ENCODE data around the gene ST6GALNAC1.

DNA sequence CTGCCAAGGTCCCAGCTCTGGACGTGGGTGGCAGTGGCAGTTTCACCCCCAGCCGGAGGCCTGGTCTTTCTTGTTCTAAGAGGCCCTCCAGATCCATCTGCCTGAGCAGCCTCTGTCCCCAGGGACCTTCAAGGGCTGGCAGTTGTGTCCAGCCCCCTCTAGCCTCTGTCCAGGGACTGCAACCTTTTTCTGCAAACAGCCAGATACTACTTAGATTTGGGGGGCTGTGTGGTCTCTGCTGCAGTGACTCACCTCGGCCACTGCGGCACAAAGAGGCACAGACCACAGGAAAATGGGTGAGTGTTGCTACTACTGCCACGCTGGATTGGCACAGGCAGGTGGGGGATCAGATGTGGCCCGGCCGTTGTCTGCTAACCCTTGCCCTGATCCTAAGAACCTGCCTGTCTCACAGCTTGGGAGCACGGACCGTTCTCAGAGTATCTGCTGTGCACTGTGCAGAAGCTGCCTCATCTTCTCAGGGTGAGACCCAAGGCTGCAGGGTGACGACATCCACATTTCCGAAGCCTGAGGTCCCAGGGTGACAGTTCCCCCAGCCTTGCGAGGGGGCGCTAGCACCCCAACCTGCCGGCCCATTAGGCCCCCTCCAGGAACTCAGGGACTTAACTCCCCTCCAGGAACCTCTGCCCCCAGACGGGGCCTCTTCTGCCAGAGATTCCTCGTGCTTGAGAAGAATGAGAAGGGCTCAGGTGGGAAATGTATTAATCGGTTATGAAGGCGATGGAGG, 39.6 kb upstream of the ST6GALNAC1 start:
- TF ChIP-seq, protein P1, sequence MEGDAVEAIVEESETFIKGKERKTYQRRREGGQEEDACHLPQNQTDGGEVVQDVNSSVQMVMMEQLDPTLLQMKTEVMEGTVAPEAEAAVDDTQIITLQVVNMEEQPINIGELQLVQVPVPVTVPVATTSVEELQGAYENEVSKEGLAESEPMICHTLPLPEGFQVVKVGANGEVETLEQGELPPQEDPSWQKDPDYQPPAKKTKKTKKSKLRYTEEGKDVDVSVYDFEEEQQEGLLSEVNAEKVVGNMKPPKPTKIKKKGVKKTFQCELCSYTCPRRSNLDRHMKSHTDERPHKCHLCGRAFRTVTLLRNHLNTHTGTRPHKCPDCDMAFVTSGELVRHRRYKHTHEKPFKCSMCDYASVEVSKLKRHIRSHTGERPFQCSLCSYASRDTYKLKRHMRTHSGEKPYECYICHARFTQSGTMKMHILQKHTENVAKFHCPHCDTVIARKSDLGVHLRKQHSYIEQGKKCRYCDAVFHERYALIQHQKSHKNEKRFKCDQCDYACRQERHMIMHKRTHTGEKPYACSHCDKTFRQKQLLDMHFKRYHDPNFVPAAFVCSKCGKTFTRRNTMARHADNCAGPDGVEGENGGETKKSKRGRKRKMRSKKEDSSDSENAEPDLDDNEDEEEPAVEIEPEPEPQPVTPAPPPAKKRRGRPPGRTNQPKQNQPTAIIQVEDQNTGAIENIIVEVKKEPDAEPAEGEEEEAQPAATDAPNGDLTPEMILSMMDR (IDR thresholded peaks at IDR 0.05) = no peak
- TF ChIP-seq POLR2A (IDR thresholded peaks at IDR 0.05) = no peak

Measured in adrenal gland (tissue), 5 donors.